GM12872 (cell line): Measurements from ENCODE around the gene DNMT3A.

Experiments
- TF ChIP-seq, protein P1 (sequence below): IDR thresholded peaks from 3 replicates; pipeline ENCODE4 v1.5.1; 2011; ENCODE audit warnings: low read depth, mild to moderate bottlenecking, low read length, moderate library complexity; ENCODE audit not compliant: insufficient read depth

Gene DNMT3A

DNA sequence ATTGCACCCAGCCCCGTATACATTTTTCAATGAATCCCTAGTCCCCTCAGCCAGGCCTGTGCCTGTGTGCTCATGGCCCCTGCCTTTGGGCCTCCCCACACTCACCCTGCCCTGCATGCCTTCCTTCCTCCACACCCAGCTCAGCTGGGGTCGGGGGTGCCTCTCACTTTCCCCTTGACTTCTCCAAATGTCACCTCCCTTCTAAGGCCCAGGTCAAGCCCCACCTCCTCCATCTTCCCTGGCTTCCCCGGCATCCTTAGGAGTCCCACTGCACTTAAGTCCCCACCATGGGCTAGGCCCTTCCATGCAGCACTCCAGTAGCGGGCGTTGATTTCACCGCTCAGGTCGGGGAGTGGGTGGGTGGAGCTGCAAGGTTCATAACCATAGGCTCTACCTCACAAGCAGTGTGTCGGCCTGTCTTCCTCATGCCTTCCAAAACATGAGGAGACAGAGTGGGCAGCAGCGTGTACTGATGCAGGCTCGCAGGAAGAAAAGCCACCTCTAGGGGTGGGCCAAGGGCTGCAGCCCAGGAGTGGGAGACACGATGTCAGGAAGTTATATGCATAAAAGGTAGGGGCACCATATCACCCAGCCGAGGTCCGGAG lies 47.7 kb downstream of the DNMT3A start:
- TF ChIP-seq, protein P1, sequence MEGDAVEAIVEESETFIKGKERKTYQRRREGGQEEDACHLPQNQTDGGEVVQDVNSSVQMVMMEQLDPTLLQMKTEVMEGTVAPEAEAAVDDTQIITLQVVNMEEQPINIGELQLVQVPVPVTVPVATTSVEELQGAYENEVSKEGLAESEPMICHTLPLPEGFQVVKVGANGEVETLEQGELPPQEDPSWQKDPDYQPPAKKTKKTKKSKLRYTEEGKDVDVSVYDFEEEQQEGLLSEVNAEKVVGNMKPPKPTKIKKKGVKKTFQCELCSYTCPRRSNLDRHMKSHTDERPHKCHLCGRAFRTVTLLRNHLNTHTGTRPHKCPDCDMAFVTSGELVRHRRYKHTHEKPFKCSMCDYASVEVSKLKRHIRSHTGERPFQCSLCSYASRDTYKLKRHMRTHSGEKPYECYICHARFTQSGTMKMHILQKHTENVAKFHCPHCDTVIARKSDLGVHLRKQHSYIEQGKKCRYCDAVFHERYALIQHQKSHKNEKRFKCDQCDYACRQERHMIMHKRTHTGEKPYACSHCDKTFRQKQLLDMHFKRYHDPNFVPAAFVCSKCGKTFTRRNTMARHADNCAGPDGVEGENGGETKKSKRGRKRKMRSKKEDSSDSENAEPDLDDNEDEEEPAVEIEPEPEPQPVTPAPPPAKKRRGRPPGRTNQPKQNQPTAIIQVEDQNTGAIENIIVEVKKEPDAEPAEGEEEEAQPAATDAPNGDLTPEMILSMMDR = no peak

DNA sequence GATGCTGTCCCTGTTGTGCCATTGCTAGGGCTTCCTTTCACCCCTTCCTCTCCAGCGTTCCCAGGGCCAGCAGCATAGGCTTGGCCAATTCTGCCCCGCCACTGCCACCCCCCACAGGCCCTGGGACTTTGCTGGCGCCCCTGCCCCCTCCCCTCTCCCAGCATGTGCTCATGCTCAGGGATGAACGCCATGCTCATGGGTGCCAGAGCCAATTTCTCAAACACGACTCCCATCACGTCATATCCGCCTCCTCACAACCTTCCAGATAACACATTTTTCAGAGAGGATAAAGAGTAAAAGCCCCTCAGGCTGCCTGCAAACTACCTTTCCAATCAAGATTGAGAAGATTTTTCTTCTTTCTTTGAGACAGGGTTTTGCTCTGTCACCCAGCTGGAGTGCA lies 48.6 kb downstream of the DNMT3A start:
- TF ChIP-seq, protein P1 = no peak

DNA sequence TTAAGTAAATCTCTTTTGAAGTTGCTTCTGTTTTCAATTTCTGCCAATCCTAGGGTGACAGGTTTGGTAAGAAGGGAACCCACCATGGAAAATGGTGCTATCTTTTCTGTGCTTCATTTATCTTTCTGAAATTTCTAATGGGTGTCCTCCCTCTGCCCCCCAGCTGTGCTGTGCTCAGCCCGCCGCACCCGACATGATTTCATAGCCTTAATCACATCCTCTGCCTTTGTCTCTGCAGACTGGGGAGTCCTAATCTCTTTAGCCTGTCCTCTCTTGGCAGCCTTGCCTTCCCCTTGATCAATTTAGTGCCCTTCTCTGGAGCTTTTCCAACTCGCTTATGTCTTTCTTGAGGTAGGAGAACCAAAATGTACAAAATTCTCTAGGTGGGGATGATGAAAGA lies 49.3 kb downstream of the DNMT3A start:
- TF ChIP-seq, protein P1 = no peak

DNA sequence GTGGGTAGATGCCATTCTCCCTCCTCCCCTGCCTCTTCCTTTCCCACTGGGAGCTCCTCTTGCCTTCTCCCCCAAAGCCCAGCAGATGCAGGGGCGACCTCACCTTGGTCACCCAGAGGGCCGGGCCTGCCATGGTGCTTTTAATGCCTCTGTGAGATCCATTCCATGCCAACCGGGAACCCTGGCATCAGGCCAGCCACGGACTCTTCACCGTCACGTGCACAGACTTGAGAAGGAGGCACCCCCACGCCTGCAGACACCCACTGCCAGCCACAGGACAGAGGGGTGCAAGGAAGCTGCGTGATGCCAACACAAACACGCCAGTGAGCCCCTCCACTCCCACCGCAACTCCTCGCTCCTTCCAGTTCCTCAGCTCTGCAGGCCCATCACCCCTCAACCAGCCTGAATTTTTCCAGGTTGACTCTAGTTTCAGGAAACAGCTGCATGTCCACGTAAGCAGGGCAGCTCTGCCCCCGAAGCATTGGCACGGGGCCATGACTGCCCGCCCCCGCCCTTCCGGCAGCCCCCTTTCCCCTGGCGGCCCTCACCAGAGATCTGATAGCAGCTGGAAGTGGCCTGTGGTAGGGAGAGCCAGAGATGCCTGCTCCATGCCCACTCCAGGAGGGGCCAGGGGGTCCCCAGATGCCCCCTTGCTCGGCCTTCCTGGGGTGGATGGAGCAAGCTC lies 50.8 kb downstream of the DNMT3A start:
- TF ChIP-seq, protein P1 = no peak

DNA sequence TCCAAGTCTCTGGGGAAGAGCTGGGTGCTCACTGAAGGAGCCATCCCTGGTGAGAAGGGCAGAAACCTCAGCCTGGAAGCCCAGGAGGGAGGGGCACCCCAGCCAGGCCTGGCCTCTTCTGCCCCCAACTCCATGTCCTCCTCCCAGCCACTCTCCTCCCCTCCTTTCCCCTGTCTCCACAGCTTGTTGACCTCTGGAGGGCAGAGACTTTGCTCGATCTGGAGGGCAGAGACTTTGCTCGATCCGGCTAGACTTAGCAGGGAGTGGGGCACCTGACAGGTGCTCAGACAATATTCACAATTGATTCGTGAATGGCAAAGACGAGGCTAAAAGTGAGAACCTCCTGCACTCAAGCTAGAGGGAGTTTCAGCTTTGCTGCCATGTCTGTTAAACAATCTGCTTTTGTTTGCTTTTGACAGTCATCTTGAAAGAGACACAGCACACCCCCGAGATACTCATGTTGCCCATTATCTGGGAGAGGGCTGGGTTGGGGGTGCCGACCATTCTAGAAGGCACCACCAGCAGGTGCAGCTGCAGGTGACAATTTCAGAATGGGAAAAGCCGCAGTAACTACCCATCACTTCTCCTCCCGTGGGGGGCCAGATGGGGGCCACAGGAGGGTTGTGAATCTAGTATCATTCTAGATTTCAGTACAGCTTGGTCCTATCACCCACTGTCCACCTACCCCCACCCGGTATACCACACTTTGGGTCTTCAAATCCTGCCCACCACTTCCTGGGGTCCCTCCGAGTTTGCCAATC lies 54.8 kb downstream of the DNMT3A start:
- TF ChIP-seq, protein P1 = no peak

DNA sequence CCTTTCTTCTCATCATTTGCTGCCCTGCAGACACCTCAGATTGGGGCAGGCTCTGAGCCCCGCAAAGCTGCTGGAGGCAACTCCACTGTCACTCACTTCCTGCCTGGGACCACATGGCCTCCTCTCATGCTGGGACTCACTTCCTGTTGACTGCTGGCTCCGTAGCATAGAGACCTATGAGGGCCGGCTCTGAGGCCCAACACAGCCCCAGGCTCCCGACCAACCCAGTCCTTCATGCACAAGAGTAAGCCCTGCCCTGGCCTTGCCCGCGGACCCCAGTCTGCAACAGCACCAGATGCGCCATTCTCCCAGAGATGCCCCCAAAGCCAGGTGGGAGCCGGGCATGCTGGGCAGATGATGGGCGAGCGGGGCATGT lies 55.7 kb downstream of the DNMT3A start:
- TF ChIP-seq, protein P1 = no peak

DNA sequence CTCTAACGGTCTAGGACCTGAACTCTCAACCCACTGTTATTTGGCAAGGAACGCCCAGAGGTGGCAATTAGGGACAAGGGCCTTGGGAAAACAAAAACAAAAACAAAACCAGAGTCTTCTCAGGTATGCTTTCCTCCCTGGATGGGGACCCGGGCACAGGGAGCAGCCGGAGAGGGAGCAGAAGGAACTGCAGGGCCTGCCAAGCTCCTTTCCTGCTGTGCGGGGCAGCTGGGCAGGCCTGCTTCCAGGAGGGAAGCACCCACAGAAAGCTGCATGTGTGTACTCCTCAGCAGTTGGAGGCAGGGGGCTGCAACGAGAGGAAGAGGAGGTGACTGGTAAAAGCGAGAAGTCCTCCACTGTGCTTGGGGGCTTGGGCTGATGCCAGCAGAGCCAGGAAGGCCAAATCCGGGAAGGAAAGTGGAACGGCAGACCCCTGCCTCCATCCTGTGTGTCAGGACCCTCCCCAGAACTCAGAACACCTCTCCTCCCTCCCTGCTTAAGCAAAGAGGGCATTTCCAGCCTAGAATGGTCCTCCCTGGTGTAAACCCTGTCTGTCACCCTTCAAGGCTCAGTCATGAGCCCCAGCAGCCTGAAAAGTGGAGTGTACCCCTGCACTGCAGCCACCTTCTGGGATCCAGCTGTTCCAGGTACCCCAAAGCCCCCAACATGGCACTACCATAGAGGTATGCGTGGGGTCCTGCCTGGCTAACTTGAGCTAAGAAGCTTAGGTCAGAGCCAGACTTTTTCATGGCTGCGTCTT lies 56.3 kb downstream of the DNMT3A start:
- TF ChIP-seq, protein P1 = no peak
